ENCODE measurements around the gene KIAA0319L. TPM values are rescaled to one million over a fixed set of nuclear protein-coding genes. Genes with fewer than 3 reads are reported as not detected.

Gene KIAA0319L
- total and polyA plus RNA-seq, 2 donors (not counting 3 experiments of a cell fraction or from before 2014, with no cell fraction given): 31.4 to 43.4 TPM

DNA sequence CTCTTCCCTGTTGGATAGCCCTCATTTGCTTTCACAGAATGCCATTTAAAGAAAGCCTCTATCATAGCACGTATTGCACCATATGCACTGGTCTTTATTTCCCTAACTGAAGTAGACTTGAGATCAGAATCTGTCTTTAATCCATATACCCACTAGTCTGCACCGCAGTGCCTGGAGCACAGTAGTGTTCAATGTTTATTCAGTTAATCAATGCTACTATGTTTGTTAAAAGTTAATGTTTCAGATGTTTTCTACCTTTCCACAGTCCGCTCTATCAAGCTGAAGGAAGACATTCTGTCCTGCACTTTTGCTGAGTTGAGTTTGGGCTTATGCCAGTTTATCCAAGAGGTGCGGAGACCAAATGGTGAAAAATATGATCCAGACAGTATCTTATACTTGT is 149.5 kb downstream of the KIAA0319L start:
- no peak overlapping the region for H3K9ac ChIP-seq (replicated peaks; ENCODE audit: extremely low read depth, insufficient read depth, low read length)
- no peaks in the 10 kb centered on the region for H3K9me1 ChIP-seq (replicated peaks; ENCODE audit: control insufficient read depth, extremely low read depth, insufficient read depth, low read length)
- no peak for DNase-seq (ENCODE audit: low read depth, low spot score)
- no peaks in the 10 kb centered on the region for H3K9me3 ChIP-seq (replicated peaks; ENCODE audit: control insufficient read depth, insufficient read depth, low read length)
- dilution Hi-C loops (cut with MboI; ENCODE audit: extremely low pct_ligation_motif_present, low sequenced_read_pairs) (no loop called here), intact Hi-C loops (cut with micrococcal nuclease) (no loop called here)
- no peaks in the 10 kb centered on the region for H3K79me2 ChIP-seq (ENCODE audit: control insufficient read depth, insufficient read depth, low read length)
- no peaks in the 10 kb centered on the region for H4K20me1 ChIP-seq (replicated peaks; ENCODE audit: control insufficient read depth, extremely low read depth, insufficient read depth, low read length)
- ChIA-PET POLR2A (no interaction called here), CTCF (no interaction called here)
- no peaks in the 10 kb centered on the region for H3K4me1 ChIP-seq (ENCODE audit: control insufficient read depth, extremely low read depth, insufficient read depth, low read length)
- TF ChIP-seq EZH2 (IDR thresholded peaks at IDR 0.05; ENCODE audit: borderline replicate concordance, low read depth, low read length, severe bottlenecking): no peak
- TF ChIP-seq, protein P1, sequence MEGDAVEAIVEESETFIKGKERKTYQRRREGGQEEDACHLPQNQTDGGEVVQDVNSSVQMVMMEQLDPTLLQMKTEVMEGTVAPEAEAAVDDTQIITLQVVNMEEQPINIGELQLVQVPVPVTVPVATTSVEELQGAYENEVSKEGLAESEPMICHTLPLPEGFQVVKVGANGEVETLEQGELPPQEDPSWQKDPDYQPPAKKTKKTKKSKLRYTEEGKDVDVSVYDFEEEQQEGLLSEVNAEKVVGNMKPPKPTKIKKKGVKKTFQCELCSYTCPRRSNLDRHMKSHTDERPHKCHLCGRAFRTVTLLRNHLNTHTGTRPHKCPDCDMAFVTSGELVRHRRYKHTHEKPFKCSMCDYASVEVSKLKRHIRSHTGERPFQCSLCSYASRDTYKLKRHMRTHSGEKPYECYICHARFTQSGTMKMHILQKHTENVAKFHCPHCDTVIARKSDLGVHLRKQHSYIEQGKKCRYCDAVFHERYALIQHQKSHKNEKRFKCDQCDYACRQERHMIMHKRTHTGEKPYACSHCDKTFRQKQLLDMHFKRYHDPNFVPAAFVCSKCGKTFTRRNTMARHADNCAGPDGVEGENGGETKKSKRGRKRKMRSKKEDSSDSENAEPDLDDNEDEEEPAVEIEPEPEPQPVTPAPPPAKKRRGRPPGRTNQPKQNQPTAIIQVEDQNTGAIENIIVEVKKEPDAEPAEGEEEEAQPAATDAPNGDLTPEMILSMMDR (IDR thresholded peaks at IDR 0.05; ENCODE audit: extremely low read depth in 1 of 2, insufficient read depth in 1 of 2, low read depth in 1 of 2, low read length in 2 of 2): no peak
- TF ChIP-seq JUN (IDR thresholded peaks at IDR 0.05; ENCODE audit: borderline replicate concordance, insufficient read depth, insufficient read length, low read depth): no peak
- no peak for TF ChIP-seq POLR2A (IDR thresholded peaks at IDR 0.05; ENCODE audit: low read depth, low read length)
- no peak for TF ChIP-seq GATA2 (IDR thresholded peaks at IDR 0.05; ENCODE audit: insufficient read depth, insufficient read length, low read depth, low read length)
- no peak for TF ChIP-seq FOS (IDR thresholded peaks at IDR 0.05; ENCODE audit: borderline replicate concordance, insufficient read depth, low read length)
- TF ChIP-seq MYC (IDR thresholded peaks at IDR 0.05; ENCODE audit: low read depth, low read length): no peak
- no peak for TF ChIP-seq POLR2AphosphoS5 (IDR thresholded peaks at IDR 0.05; ENCODE audit: insufficient read depth, low read depth, low read length)
- TF ChIP-seq, protein P2, sequence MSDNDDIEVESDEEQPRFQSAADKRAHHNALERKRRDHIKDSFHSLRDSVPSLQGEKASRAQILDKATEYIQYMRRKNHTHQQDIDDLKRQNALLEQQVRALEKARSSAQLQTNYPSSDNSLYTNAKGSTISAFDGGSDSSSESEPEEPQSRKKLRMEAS (IDR thresholded peaks at IDR 0.05; ENCODE audit: insufficient read depth, insufficient read length): no peak
- no peaks in the 10 kb centered on the region for H3K27me3 ChIP-seq (ENCODE audit: control insufficient read depth in 2 of 2, insufficient read depth in 2 of 2, low read length in 2 of 2)
- no TSS peak for BruUV-seq (replicated peaks)
- H3K4me2 ChIP-seq (ENCODE audit: insufficient read depth, low read length): no peak overlapping the region
- H3K36me3 ChIP-seq (ENCODE audit: control insufficient read depth in 2 of 2, extremely low read depth in 1 of 2, insufficient read depth in 2 of 2, low read length in 2 of 2): peaks cover 7 to 8% of the 10 kb centered on the region in 2 experiments
- H3K27ac ChIP-seq (ENCODE audit: insufficient read depth, low read depth, low read length): no peak overlapping the region
- no peak overlapping the region for H2AFZ ChIP-seq (ENCODE audit: low read depth, low read length)
- FAIRE-seq: no peak
- no peak overlapping the region for H3K4me3 ChIP-seq (replicated peaks in 1 of 3; ENCODE audit: insufficient read depth in 1 of 3, low read depth in 1 of 3, low read length in 3 of 3)
